Erythroblast (primary cell): ENCODE measurements around the gene CMSS1.
A peak's percentile ranks its signal among the peaks of the same experiment; 100 is the strongest.

ENCODE experiments used
- DNase-seq, 2 experiments: peaks; one replicate each; lab custom pipeline; 2025; lab: John Stamatoyannopoulos, UW
- GATA1 ChIP-seq: IDR thresholded peaks from 2 replicates; pipeline ENCODE4 v1.6.1; 2011; ENCODE audit warnings: low read depth, mild to moderate bottlenecking, control low read depth, low read length, moderate library complexity
- POLR2A ChIP-seq: IDR thresholded peaks from 2 replicates; pipeline ENCODE4 v1.6.1; 2011; ENCODE audit warnings: mild to moderate bottlenecking, low read length

The CMSS1 gene

DNA sequence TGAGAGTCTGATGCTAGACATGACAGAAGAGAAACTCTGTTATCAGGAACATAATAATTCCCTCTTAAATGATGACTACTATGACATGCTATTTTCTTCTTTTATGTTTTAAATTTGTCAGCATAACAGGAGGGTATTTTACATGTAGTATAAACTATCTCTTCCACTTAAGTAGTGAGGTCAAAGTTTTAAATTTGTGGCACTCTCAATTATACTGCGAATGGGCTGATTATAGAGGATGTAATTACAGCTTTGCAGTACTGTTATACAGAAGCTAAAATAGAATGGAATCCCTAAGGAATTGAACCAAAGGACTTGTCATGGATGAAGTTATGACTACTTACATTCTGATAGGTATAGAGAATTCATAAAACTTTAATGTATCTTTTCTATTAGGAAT is 34.3 kb downstream of the CMSS1 start:
- no peak for TF ChIP-seq GATA1
- no peak for TF ChIP-seq POLR2A
- no peak for DNase-seq

DNA sequence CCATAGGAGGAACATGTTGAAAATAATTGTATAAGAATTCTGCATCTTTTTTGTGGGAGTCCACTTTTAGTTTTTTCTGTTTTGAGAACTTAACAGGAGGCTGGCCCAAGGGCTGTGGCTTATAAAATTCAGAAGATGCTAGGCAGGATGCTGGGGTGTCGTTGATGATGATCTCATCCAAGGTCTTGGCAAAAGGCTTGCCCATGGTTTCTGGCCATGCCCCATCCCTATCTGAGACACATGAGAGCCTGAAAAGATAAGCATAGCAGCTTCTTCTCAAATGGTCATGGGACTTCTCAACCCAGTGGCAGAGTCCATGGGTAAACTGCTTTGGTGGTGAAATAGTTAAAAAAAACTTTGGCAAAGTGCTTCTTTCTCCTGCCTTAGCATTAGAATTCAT is 35.2 kb downstream of the CMSS1 start:
- TF ChIP-seq GATA1, result no peak
- TF ChIP-seq POLR2A, result no peak
- peak; percentile 11 to 14 for DNase-seq

DNA sequence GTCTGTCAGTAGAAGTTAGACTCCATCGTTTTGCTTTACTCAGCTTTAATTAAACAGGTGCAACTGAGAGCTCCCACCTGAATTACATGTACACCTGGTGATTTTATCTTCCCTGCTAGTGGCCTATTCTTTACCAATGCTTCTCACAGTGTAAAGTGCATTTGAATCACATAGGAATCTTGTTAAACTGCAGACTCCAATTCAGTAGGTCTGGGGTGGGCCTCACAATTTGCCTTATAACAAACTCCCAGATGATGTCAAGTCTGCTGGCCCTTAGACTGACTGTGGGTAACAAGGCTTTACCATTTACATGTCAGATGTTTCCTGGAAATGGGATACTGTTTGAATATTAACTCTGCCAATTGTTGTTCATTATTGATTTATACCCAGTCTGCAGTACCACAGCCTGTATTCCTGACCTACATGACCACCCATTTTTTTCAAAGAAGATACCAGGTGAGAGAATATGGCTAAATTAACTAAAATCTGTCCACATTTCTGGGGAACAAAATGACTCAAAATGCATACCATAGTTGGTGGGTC is 37.2 kb downstream of the CMSS1 start:
- TF ChIP-seq GATA1, result no peak
- TF ChIP-seq POLR2A, result no peak
- no peak for DNase-seq

DNA sequence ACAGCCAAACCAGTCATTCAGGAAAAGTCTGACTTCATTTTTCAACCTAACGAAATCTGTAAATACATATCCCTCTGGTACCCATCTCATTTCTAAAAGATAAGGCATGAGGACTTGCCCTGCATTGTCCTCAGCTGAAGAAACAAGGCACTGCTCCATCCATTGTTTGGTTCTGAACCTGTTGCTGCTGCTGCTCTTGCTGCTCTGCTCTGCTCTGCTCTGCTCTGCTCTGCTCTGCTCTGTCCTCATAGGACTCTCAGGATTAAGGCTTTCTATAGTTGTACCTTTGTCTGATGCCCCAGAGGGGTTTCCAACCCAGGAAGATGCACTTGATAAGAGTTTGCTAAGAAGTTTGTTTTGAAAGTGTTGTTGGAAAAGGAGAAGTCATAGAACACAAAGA is 38.2 kb downstream of the CMSS1 start:
- no peak for TF ChIP-seq GATA1
- no peak for TF ChIP-seq POLR2A
- no peak for DNase-seq

DNA sequence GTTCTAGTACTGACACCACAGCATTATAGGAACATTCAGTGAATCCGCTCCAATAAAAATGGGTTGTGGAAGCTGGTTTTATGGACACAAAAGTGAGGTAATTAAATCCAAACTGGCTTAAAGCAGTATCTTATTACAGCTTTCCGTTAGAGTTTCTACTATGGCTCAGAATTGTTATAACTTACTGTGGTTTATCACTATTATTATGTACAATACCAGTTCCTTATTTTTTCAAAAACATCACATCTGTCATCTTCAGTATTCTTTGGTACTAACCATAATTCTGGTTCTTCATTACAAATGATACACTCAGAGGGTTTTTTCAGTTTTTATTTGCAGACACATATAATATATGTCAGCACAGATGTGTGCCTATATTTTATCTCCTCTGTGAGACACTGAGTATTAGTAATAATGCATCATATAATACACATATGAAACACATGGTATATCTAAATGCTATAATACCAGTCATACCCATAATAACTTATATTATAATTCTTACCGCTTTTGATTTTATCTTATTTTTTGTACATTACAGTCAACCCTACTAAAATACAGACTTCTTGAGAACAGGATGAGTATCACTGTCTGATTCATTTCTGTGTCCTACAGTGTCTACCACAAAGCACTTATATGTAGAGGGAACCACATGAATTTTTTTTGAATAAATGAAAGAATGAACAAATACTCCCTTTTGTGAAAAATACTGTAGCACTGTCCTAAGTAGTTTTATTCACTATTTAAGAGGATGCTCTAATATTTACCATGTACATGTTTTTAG is 39.0 kb downstream of the CMSS1 start:
- TF ChIP-seq POLR2A, result no peak
- TF ChIP-seq GATA1, result no peak
- no peak for DNase-seq

DNA sequence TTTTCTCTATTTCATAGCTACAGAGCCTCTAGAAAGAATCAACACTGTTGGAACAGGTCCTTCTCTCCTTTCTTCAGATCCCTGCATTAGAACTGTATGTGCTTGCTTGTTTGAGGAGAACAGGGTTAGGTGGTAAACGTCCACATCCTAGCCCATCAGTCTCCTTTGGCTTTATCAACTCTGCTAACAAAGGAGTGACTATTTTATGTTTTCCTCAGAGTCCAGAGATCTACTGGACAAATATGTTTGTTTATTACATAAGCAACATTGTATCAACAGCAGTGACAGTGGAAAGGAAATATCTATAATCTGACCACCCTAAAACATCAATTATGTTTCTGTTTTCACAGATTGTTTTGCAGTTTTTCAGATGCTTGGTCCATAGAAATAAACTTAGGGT is 39.6 kb downstream of the CMSS1 start:
- TF ChIP-seq GATA1 (no peak), POLR2A (no peak)
- no peak for DNase-seq

DNA sequence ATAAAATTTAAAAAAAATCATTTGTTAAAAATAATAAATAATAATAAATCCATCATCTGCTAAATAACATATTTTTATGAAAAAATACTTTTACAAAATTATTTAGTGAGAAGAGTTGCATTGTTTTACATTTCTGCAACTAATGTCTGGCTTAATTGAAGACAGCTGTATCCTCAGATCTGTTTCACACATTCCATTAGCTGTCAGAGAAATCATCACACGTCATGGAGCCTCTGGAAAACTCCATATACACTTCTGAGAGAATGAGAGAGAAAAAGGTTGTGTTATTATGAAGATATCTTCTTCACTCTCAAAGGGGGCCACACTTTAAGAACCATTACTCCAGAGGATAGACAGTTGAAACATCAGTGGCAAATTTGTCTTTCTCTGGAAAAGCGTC is 40.8 kb downstream of the CMSS1 start:
- no peak for DNase-seq
- TF ChIP-seq GATA1 (no peak), POLR2A (no peak)

DNA sequence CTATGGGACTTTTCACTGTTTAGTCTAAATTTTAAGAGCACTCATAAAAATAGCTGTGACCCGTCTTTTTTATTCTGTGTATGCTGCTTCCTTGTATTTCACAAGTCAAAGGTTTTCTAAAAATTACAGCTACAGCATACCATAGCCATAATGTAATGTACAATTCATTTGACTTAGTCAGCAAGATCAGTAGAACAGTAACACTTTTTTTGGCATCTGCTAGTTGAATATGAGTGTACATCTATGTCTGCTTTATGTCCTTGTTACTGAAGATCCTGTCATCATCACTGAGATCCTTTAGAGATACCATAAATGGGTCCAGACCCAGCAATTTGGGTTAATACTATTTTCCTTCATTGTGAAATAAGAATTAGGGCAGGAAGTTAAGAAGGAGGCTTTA is 42.2 kb downstream of the CMSS1 start:
- TF ChIP-seq POLR2A (no peak), GATA1 (no peak)
- no peak for DNase-seq

DNA sequence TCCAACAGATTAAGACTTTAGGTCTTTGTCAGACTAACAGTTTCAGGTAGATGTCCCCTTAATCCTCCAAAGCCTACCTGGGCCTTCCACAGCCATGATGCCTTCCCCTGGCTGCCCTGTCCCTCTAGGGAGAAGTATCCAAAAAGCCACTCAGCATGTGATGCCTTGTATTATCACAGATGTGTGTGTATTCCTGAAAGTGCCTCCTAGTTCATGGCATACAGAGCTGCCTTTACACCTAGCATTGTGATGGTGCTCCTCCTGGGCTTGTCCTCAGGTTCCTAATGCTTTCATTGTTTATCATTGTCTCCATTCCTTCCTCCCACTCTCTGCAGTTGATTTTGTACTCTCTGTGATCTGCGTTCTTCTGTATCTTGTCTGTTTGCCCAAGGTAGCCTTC is 43.6 kb downstream of the CMSS1 start:
- TF ChIP-seq POLR2A (no peak), GATA1 (no peak)
- DNase-seq, result no peak

DNA sequence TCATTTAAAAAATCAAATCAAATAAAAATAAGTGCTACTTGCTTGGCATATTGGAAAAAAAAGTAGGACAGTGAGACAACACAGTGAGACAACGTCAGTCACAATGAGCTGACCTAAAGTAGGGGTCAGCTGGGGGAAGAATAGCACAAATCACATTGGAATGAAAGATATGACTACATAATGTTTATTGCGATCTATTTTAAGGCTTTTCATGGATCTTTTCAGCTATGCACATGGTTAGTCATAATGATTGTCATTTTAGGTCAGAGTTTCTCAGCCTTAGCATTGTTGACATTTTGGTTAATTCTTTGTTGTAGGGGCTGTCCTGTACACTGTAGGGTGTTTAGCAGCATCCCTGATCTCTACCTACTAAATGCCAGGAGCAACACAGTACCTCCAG is 44.5 kb downstream of the CMSS1 start:
- DNase-seq, result no peak
- TF ChIP-seq GATA1 (no peak), POLR2A (no peak)

DNA sequence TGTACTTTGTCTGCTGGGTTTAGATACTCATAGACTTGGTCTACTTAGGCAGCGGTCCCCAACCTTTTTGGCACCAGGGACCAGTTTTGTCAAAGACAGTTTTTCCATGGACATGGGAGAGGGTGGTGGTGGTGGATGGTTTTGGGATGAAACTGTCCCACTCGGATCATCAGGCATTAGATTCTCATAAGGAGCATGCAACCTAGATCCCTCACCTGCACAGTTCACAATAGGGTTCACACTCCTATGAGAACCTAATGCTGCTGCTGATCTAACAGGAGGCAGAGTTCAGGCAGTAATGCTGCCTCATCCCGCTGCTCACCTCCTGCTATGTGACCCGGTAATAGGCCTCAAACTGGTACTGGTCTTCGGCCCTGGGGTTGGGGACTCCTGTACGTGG is 45.3 kb downstream of the CMSS1 start:
- TF ChIP-seq POLR2A (no peak), GATA1 (no peak)
- no peak for DNase-seq

DNA sequence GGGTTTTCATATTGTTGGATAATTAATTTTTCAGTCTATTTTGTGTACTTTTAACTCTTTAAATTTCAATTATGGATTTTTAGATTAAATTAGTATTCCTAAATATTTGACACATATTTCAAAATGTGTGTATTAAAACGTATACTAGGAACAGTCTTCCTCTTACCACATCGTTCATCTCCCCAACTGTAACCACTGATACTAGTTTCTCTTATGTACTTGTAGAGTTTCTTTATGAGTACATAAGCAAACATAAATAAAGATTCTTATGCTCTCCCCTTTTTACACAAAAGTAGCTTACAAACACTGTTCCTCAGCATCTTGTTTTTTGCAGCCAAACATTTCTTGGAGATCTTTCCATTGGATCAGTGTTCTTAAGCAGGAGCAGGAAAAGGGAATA is 45.9 kb downstream of the CMSS1 start:
- no peak for TF ChIP-seq POLR2A
- TF ChIP-seq GATA1, result no peak
- no peak for DNase-seq

DNA sequence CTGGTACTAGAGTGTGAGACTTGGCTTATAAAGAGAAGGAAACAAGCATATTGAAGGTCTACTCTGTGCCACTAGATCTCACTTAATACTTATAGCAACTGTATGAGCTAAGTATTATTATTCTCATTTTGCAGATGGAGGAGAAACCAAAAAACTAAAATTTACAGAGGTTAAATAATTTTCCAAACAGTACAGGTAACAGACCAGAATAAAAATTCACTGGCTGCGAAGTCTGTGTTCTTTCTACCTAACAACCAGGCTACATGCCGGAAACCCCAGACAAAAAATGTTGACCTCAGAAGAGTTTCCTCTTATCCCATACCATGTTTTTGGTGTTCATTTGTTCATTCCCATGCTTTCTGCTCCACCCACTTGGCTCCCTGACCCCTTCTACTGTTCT is 46.6 kb downstream of the CMSS1 start:
- DNase-seq, result no peak
- TF ChIP-seq POLR2A (no peak), GATA1 (no peak)

DNA sequence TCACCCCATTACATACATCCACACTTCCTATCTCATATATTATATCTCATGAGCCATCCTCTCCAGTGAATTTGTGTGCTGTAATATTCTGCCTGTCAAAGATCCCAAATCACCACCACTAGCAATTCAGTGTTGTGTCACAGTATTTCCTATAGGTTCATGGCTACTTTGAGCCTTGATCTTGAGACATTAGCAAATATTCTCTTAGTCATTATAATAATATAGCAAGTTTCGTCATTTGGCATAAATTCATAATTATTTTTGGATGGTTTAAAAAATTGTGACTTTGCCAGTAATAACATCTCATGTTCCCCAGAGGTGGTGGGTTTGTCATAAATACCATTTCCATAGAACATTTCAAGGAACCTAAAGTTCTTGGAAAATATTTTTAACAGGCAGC is 47.7 kb downstream of the CMSS1 start:
- no peak for DNase-seq
- TF ChIP-seq POLR2A (no peak), GATA1 (no peak)

DNA sequence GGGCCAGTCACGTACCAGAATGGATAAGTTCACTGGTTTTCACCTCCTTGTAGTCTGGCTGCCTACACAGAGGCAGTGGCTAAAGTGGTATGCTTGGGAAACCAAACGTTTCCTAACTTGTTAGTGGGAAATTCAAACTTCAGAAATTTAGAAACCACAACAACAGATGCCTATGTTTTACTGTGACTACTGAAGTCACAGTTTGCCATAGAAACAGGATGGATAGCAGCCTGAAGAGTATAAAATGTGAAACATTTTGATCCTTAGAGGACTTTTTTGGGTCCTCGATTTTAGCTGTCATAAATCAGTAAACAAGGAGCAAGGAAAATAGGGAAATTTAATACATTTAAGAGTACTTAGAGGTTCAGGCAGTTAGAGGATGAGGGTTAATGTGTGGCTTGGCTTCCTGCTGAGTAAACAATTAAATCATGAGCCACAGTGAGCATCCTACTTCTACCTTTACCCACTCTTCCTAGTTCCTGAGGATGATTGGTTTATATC is 48.6 kb downstream of the CMSS1 start:
- no peak for TF ChIP-seq GATA1
- no peak for TF ChIP-seq POLR2A
- no peak for DNase-seq
